RCC 7860 (cell line): ENCODE measurements around the gene ELFN1.
"Not testable (repeated sequence)": the region's sequence is repeated elsewhere in the genome, so short reads cannot be mapped to it uniquely, and the experiment has no call there.

Experiments
- DNase-seq: peaks from one replicate; pipeline ENCODE4 v3.0.0-alpha.2; 2015; ENCODE audit warnings: low spot score
- FAIRE-seq: peaks from 2 replicates; lab custom pipeline; 2012; peaks lifted over from hg19 to GRCh38; lab: Jason Lieb, UNC

Gene ELFN1

GRCh38 chr7:1750541-1751021, 80.5 kb downstream of the ELFN1 start:
- no peak for FAIRE-seq
- no peak for DNase-seq

GRCh38 chr7:1752111-1752510, 82.0 kb downstream of the ELFN1 start:
- FAIRE-seq (no peak), DNase-seq (no peak)

GRCh38 chr7:1752771-1753563, 82.9 kb downstream of the ELFN1 start:
- FAIRE-seq = no peak

GRCh38 chr7:1753564-1753867, 83.4 kb downstream of the ELFN1 start:
- DNase-seq = no peak
- FAIRE-seq = no peak

More at GRCh38 chr7:1752771-1753563, 82.9 kb downstream of the ELFN1 start:
- no peak for DNase-seq

GRCh38 chr7:1754345-1754908, 84.3 kb downstream of the ELFN1 start:
- DNase-seq (peak; percentile 7), FAIRE-seq (no peak)

GRCh38 chr7:1755783-1756625, 85.9 kb downstream of the ELFN1 start:
- DNase-seq (no peak), FAIRE-seq (no peak)

GRCh38 chr7:1757601-1758000, 87.5 kb downstream of the ELFN1 start:
- FAIRE-seq = no peak
- no peak for DNase-seq

- FAIRE-seq (no peak), DNase-seq (peak; percentile 37)
Observed at GRCh38 chr7:1758028-1758858, 88.2 kb downstream of the ELFN1 start.

- DNase-seq = no peak
Observed at GRCh38 chr7:1758859-1759521, 88.9 kb downstream of the ELFN1 start.

GRCh38 chr7:1761097-1761496, 91.0 kb downstream of the ELFN1 start:
- no peak for DNase-seq
- FAIRE-seq = no peak

More at GRCh38 chr7:1758859-1759521, 88.9 kb downstream of the ELFN1 start:
- no peak for FAIRE-seq

GRCh38 chr7:1761774-1762173, 91.7 kb downstream of the ELFN1 start:
- no peak for FAIRE-seq

GRCh38 chr7:1762238-1762945, 92.3 kb downstream of the ELFN1 start:
- DNase-seq (no peak), FAIRE-seq (no peak)

More at GRCh38 chr7:1761774-1762173, 91.7 kb downstream of the ELFN1 start:
- DNase-seq = no peak

- FAIRE-seq (no peak), DNase-seq (no peak)
Observed at GRCh38 chr7:1763033-1763432, 93.0 kb downstream of the ELFN1 start.

- not testable (repeated sequence) for FAIRE-seq, DNase-seq
Observed at GRCh38 chr7:1763911-1764310, 93.8 kb downstream of the ELFN1 start.

GRCh38 chr7:1765336-1765735, 95.3 kb downstream of the ELFN1 start:
- DNase-seq = no peak
- no peak for FAIRE-seq

- DNase-seq (no peak), FAIRE-seq (no peak)
Observed at GRCh38 chr7:1767524-1767923, 97.4 kb downstream of the ELFN1 start.

- DNase-seq (no peak), FAIRE-seq (no peak)
Observed at GRCh38 chr7:1768832-1769231, 98.8 kb downstream of the ELFN1 start.

- DNase-seq (no peak), FAIRE-seq (no peak)
Observed at GRCh38 chr7:1769286-1770200, 99.5 kb downstream of the ELFN1 start.
